AG04450 (cell line): ENCODE data around the gene WDR1. TPM values are rescaled to one million over a fixed set of nuclear protein-coding genes. Genes with fewer than 3 reads are reported as not detected.

Experiments used
- CTCF ChIA-PET: fragments of 300-600, 350-600 bp; formaldehyde crosslinking; extraction: SDS; loops from one replicate; lab custom pipeline; 2022; ENCODE audit warnings: antibody characterized with exemption, inconsistent platforms; lab: Charles Lee
- POLR2A ChIA-PET: fragments of 350-600 bp; formaldehyde crosslinking; extraction: SDS; loops from one replicate; lab custom pipeline; 2021; ENCODE audit warnings: antibody characterized with exemption, inconsistent platforms; lab: Yijun Ruan, JAX
- DNase-seq: peaks from one replicate; pipeline ENCODE4 v3.0.0-alpha.2; 2011; ENCODE audit warnings: low read depth, low spot score
- H3K27ac ChIP-seq: one replicate; pipeline ENCODE4 v1.5.1; 2012; ENCODE audit warnings: low read depth, low read length, control low read depth
- H3K27me3 ChIP-seq: one replicate; pipeline ENCODE4 v1.6.0; 2012; ENCODE audit warnings: low read length; ENCODE audit not compliant: control insufficient read depth, insufficient read depth
- H3K4me3 ChIP-seq: 2 replicates; pipeline ENCODE4 v1.5.1; 2011; ENCODE audit warnings: mild to moderate bottlenecking, low read depth, low read length, control low read depth
- H3K9me3 ChIP-seq: 2 replicates; pipeline ENCODE4 v1.5.1; 2012; ENCODE audit warnings: low read length; ENCODE audit not compliant: control insufficient read depth, insufficient read depth
- CTCF ChIP-seq: IDR thresholded peaks from 2 replicates; pipeline ENCODE4 v1.5.1; 2011; ENCODE audit warnings: low read depth, low read length, control low read depth, inconsistent platforms
- polyA plus RNA-seq: library from polyadenylated mRNA; depleted of rRNA; stranded (reverse); fragments of >200 nt; gene quantifications from 2 replicates; pipeline ENCODE4 v1.2.3, GENCODE V29; 2011

Gene WDR1
- polyA plus RNA-seq, 1 experiment, result 735 TPM

GRCh38 chr4:10161840-10162239, 45.2 kb upstream of the WDR1 start:
- POLR2A ChIA-PET, result interaction anchor here (1.0 kb wide), 1 partner anchor 45 kb away, joined by 4 read pairs; the partner anchor contains the start of gene WDR1
- H3K4me3 ChIP-seq, result no peak overlapping the region
- no peak for TF ChIP-seq CTCF
- CTCF ChIA-PET, result interaction anchor here (0.7 to 1.4 kb wide), 2 partner anchors 242 to 377 kb away, joined by 3 to 6 read pairs; no protein-coding TSS in a partner anchor
- no peaks in the 10 kb centered on the region for H3K27me3 ChIP-seq
- no peak overlapping the region for H3K27ac ChIP-seq
- no peak for DNase-seq
- no peaks in the 10 kb centered on the region for H3K9me3 ChIP-seq

GRCh38 chr4:10161146-10161545, 44.5 kb upstream of the WDR1 start:
- DNase-seq, result no peak
- ChIA-PET CTCF (interaction anchor here (0.5 to 1.4 kb wide), 3 partner anchors 243 to 377 kb away, joined by 3 to 6 read pairs (median 5); no protein-coding TSS in a partner anchor), POLR2A (interaction anchor here (1.0 kb wide), 1 partner anchor 44 kb away, joined by 4 read pairs; the partner anchor contains the start of gene WDR1)
- Histone ChIP-seq H3K4me3 (no peak overlapping the region), H3K27me3 (no peaks in the 10 kb centered on the region), H3K9me3 (no peaks in the 10 kb centered on the region), H3K27ac (no peak overlapping the region)
- TF ChIP-seq CTCF, result no peak

- ChIA-PET POLR2A (no interaction called here), CTCF (interaction anchor here (5.7 kb wide), 1 partner anchor 243 kb away, joined by 63 read pairs; no protein-coding TSS in a partner anchor)
- Histone ChIP-seq H3K9me3 (no peaks in the 10 kb centered on the region), H3K27ac (no peak overlapping the region), H3K27me3 (peaks cover under 1% of the 10 kb centered on the region), H3K4me3 (no peak overlapping the region)
- no peak for DNase-seq
- TF ChIP-seq CTCF, result no peak; the same call in 1 of the 2 replicates
Observed at GRCh38 chr4:10160281-10160856, 43.8 kb upstream of the WDR1 start.

GRCh38 chr4:10159671-10160070, 43.1 kb upstream of the WDR1 start:
- H3K27me3 ChIP-seq, result peaks cover 3% of the 10 kb centered on the region
- ChIA-PET CTCF (interaction anchor here (0.9 to 5.7 kb wide), 2 partner anchors 15 to 244 kb away, joined by 3 to 63 read pairs; no protein-coding TSS in a partner anchor), POLR2A (interaction anchor here (2.9 kb wide), 1 partner anchor 42 kb away, joined by 27 read pairs; the partner anchor contains the start of gene WDR1)
- TF ChIP-seq CTCF, result no peak
- no peak overlapping the region for H3K27ac ChIP-seq
- H3K4me3 ChIP-seq, result no peak overlapping the region
- no peaks in the 10 kb centered on the region for H3K9me3 ChIP-seq
- no peak for DNase-seq
